Stimulated activated CD4-positive, alpha-beta T cell treated with anti-CD3 and anti-CD28 coated beads, Interleukin-4, amount 100 ng/mL, for 48 hours (primary cell): ENCODE data around the gene MYOCD.
A peak's percentile ranks its signal among the peaks of the same experiment; 100 is the strongest.

ENCODE experiments used
- DNase-seq, 2 donors: peaks; one replicate each; pipeline ENCODE4 v3.0.0-alpha.2; 2020; ENCODE audit warnings: low read depth in 2 of 2

Gene MYOCD

DNA sequence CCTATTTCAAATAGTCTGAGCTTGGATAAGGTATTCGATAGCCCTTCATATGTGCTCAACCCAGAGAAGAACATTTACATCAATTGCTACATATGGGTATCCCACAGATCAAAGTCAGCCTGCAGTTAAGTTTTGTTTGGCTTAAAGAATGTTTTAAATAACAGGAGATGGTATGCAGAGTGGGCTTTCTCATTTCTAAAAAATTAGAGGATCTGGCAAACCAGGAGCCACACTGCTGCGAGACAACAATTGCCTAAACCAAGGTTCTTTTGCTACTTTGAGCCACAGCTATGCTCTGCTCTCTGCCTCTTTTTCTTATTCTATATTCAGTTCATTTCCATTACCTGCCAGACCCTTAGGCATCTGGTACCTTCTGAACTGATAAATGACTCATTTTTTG lies 93.4 kb downstream of the MYOCD start:
- no peak for DNase-seq

- DNase-seq, result no peak
These were observed 99.9 kb downstream of the MYOCD start for GRCh38 chr17:12765548-12765947.

- DNase-seq, result no peak
These were observed 102.6 kb downstream of the MYOCD start for GRCh38 chr17:12768255-12768654.

DNA sequence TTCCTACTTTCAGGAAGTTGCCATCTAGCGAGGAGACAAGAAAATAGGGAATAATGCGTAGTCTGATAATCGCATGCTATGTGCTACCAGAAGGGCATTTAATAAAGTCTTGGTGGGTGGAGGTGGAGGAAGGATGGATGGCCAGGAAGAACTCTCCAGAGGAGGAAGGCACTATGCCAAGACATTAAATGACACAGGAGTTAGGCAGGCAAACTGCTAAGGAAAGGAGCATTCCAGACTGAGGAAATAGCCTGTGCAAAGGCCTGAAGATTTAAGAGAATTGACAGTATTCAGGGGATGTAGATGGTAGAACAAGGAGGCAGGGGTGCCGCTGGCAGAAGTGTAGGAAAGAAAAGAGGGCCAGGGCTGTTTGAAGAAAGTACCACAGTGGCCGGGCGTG lies 104.3 kb downstream of the MYOCD start:
- DNase-seq, result no peak

GRCh38 chr17:12773153-12773552 lies 107.5 kb downstream of the MYOCD start:
- no peak for DNase-seq

- DNase-seq, result peak in 1 of 2 donors; percentile 20
These were observed 123.4 kb downstream of the MYOCD start for GRCh38 chr17:12789075-12789480.

- no peak for DNase-seq
These were observed 124.0 kb downstream of the MYOCD start, which contains the start of gene ARHGAP44 for GRCh38 chr17:12789481-12790248. TSS of gene ARHGAP44 (plus strand) at chr17:12789498. CDS start at chr17:12789839, 341 bp downstream.

DNA sequence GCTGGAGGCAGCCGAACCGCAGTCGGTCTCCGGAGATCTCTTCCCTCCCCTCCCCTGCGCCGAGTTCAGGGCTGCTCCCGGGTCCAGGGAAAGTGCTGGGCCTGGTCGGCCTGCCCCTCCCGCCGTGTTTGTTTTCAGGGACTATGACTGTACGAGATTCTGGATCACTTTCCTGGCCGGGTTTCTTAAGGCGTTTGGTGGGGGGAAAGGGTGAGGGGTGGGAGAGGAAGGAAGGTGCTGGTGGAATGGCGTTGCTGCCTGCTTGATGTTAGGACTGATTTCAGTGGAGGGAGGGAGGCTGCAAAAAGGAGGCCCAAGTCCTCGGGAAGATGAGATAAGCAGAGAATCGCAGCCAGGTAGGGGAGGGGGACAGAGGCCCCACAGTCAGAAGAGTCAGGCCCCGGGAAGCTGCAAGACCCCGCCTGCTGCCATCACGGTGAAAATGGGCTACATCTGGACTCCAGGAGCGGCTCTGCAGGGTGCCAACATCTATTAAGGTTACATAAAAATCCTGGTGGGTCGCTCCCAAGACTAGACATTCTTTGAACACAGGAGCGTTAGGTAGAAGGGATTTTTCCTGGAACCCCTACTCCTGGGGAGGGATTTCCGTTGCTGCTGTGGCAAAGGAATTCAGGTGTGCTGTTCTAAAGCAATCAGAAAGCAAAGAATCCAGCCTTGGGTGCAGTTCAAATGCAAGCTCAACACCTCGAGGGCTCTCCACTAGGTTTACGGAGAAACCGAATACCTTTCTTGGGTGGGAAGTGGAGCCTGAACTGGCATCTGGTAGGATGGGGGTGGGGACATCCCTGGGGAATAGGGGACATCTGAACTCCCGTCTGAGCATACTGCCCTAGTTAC lies 124.8 kb downstream of the MYOCD start:
- DNase-seq, result no peak

GRCh38 chr17:12794919-12795532 lies 129.3 kb downstream of the MYOCD start:
- DNase-seq, result no peak

- DNase-seq, result no peak
These were observed 135.2 kb downstream of the MYOCD start for GRCh38 chr17:12800855-12801365.

GRCh38 chr17:12806630-12807029 lies 140.9 kb downstream of the MYOCD start:
- no peak for DNase-seq

- no peak for DNase-seq
These were observed 143.0 kb downstream of the MYOCD start for GRCh38 chr17:12808723-12809122.

DNA sequence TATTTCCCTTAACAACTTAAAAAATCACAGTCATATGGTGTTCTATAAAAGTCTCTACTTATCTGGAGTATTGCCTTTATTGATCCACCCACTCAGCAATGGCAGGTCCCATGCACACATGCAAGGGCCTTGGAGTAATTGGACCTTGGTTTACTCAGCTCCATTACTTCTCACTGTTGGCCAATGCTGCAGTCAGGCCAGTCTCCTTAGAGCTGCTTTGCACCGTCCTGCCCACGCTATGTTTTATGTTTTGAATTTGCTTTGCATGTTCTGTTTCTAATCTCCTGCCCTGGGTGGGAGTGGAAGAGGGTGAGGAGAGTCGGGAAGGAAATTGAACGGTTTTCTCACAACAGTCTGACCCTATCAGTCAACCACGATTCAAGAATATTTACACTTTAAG lies 147.2 kb downstream of the MYOCD start:
- DNase-seq, result no peak

GRCh38 chr17:12813664-12814063 lies 148.0 kb downstream of the MYOCD start:
- DNase-seq, result no peak

GRCh38 chr17:12814718-12815117 lies 149.0 kb downstream of the MYOCD start:
- no peak for DNase-seq

- no peak for DNase-seq
These were observed 150.0 kb downstream of the MYOCD start for GRCh38 chr17:12815642-12816141.
